ENCODE data around the gene MIA2.

GRCh38 chr14:39243831-39244230, 10.1 kb downstream of the MIA2 start:
- TF ChIP-seq CTCF (IDR thresholded peaks at IDR 0.05), result no peak
- TF ChIP-seq ZFX (IDR thresholded peaks at IDR 0.05; ENCODE audit: borderline replicate concordance), result no peak

Measured in 22Rv1 (cell line).